ENCODE data around the gene DNAJC2. TPM values are rescaled to one million over a fixed set of nuclear protein-coding genes. Genes with fewer than 3 reads are reported as not detected.

DNAJC2 gene
- total and polyA plus RNA-seq, 2 donors from 2014 or later: 14.4 to 20.9 TPM

DNA sequence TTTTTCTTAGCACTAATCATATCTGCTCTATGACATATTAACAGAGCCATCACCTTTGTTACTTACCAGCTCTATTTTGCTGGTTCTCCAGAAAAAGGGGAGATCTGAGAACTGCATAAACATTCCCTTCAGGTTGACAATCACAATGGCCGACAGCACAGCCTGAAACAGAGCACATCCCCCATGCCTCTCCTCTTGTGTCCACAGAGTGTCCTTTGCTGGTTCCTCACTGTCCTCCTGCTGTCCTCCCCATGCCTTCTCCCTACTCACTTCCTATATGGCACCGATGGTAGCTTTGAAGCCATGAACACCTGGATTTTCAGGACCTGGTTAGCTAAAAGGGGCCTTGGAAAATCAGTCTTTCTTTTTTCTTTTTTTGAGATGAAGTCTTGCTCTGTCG lies 44.7 kb upstream of the DNAJC2 start:
- no peaks in the 10 kb centered on the region for H3K27me3 ChIP-seq (ENCODE audit: control insufficient read depth, insufficient read depth, low read length)
- intact Hi-C loops (cut with DNase I): no loop called here
- H3K27ac ChIP-seq (ENCODE audit: low read depth in 2 of 2, low read length in 2 of 2): no peak overlapping the region
- H3K4me3 ChIP-seq (ENCODE audit: low read length in 3 of 3): no peak overlapping the region
- TF ChIP-seq, protein P1, sequence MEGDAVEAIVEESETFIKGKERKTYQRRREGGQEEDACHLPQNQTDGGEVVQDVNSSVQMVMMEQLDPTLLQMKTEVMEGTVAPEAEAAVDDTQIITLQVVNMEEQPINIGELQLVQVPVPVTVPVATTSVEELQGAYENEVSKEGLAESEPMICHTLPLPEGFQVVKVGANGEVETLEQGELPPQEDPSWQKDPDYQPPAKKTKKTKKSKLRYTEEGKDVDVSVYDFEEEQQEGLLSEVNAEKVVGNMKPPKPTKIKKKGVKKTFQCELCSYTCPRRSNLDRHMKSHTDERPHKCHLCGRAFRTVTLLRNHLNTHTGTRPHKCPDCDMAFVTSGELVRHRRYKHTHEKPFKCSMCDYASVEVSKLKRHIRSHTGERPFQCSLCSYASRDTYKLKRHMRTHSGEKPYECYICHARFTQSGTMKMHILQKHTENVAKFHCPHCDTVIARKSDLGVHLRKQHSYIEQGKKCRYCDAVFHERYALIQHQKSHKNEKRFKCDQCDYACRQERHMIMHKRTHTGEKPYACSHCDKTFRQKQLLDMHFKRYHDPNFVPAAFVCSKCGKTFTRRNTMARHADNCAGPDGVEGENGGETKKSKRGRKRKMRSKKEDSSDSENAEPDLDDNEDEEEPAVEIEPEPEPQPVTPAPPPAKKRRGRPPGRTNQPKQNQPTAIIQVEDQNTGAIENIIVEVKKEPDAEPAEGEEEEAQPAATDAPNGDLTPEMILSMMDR (IDR thresholded peaks at IDR 0.05; ENCODE audit: borderline replicate concordance, extremely low read depth, insufficient read depth): no peak
- FAIRE-seq (no peak), DNase-seq (no peak)
- no peak overlapping the region for H3K9ac ChIP-seq (ENCODE audit: low read length in 3 of 3)
- no peaks in the 10 kb centered on the region for H3K9me3 ChIP-seq (ENCODE audit: control insufficient read depth in 2 of 3, insufficient read depth in 1 of 3, low read length in 3 of 3)
- no peaks in the 10 kb centered on the region for H3K4me1 ChIP-seq (ENCODE audit: control insufficient read depth in 2 of 3, insufficient read depth in 2 of 3, low read depth in 1 of 3, low read length in 3 of 3)
- no peaks in the 10 kb centered on the region for H3K36me3 ChIP-seq (ENCODE audit: control insufficient read depth in 2 of 3, insufficient read depth in 3 of 3, low read length in 3 of 3)

DNA sequence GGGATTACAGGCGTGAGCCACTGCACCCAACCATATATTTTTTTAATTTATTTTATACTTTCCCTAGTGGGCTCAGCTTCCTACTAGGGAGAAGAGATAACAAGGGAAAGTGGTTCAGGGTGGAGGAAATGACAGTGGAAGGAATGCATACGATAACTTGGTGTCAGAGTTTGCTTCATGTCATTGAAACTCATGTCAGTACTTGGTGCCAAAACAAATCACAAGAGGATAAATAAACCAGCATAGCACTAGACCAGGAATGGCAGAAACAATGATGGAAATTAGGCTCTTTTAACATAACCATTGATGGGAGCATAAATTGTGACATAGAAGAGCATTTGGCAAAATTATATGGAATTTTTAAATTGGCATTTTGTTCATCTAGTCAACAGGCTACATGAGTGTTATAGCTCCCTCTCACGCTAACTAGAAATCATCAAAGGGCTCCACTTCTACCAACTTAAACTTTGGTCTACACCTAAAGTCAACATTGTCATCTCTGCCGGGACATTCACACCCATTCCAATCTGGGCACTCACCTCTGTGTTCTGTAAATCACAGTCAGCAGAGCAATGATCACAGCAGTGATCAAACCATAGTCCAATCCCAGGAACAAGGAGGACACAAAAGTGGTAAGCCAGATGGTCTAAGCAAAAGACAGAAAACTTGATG lies 44.0 kb upstream of the DNAJC2 start:
- TF ChIP-seq, protein P1 (IDR thresholded peaks at IDR 0.05; ENCODE audit: borderline replicate concordance, extremely low read depth, insufficient read depth): no peak
- H3K36me3 ChIP-seq (ENCODE audit: control insufficient read depth in 2 of 3, insufficient read depth in 3 of 3, low read length in 3 of 3): no peaks in the 10 kb centered on the region
- H3K27me3 ChIP-seq (ENCODE audit: control insufficient read depth, insufficient read depth, low read length): no peaks in the 10 kb centered on the region
- no peak for FAIRE-seq
- no peak for DNase-seq
- intact Hi-C loops (cut with DNase I): no loop called here
- H3K9me3 ChIP-seq (ENCODE audit: control insufficient read depth in 2 of 3, insufficient read depth in 1 of 3, low read length in 3 of 3): no peaks in the 10 kb centered on the region
- no peaks in the 10 kb centered on the region for H3K4me1 ChIP-seq (ENCODE audit: control insufficient read depth in 2 of 3, insufficient read depth in 2 of 3, low read depth in 1 of 3, low read length in 3 of 3)
- H3K27ac ChIP-seq (ENCODE audit: low read depth in 2 of 2, low read length in 2 of 2): no peak overlapping the region
- H3K9ac ChIP-seq (ENCODE audit: low read length in 3 of 3): no peak overlapping the region
- H3K4me3 ChIP-seq (ENCODE audit: low read length in 3 of 3): no peak overlapping the region

DNA sequence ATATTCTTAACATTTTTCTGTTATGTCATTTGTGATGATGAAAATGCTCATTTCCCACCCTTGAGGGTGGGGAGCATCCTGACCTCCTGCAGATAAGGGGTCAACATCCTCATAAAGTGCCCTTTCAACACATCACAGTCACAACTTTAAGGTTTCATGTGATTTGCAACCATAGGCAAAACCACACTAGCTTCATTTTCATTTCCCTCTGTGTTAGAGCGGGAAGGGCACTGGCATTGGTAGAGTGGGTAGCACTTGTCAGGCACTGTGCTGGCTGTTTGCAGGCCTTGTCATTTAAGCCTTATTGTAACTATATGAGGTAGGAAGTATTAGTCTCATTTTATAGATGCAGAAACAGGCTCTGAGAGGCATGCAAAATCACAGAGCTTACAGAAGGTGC lies 42.7 kb upstream of the DNAJC2 start:
- H3K4me1 ChIP-seq (ENCODE audit: control insufficient read depth in 2 of 3, insufficient read depth in 2 of 3, low read depth in 1 of 3, low read length in 3 of 3): no peaks in the 10 kb centered on the region
- no peak overlapping the region for H3K9ac ChIP-seq (ENCODE audit: low read length in 3 of 3)
- H3K27ac ChIP-seq (ENCODE audit: low read depth in 2 of 2, low read length in 2 of 2): no peak overlapping the region
- no peaks in the 10 kb centered on the region for H3K9me3 ChIP-seq (ENCODE audit: control insufficient read depth in 2 of 3, insufficient read depth in 1 of 3, low read length in 3 of 3)
- intact Hi-C loops (cut with DNase I): no loop called here
- DNase-seq (no peak), FAIRE-seq (no peak)
- no peaks in the 10 kb centered on the region for H3K36me3 ChIP-seq (ENCODE audit: control insufficient read depth in 2 of 3, insufficient read depth in 3 of 3, low read length in 3 of 3)
- H3K27me3 ChIP-seq (ENCODE audit: control insufficient read depth, insufficient read depth, low read length): no peaks in the 10 kb centered on the region
- TF ChIP-seq, protein P1 (IDR thresholded peaks at IDR 0.05; ENCODE audit: borderline replicate concordance, extremely low read depth, insufficient read depth): no peak
- H3K4me3 ChIP-seq (ENCODE audit: low read length in 3 of 3): no peak overlapping the region

DNA sequence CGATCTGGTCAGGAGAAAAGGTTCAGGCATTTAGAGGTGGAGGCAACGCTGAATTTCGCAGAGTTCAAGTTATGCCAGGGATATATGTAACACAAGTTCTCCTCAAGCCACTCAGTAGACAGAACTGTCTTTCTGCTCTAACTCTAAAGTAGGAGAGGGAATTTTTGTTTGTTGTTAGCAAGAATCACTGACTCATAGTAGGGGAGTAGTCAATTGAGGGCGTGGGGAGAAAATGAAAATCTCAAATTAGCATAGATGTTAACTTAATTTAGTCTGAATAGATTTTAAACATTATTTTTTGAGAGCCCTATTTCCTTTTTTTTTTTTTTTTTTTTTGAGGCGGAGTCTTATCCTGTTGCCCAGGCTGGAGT lies 37.5 kb upstream of the DNAJC2 start:
- TF ChIP-seq, protein P1 (IDR thresholded peaks at IDR 0.05; ENCODE audit: borderline replicate concordance, extremely low read depth, insufficient read depth): no peak
- no peaks in the 10 kb centered on the region for H3K9me3 ChIP-seq (ENCODE audit: control insufficient read depth in 2 of 3, insufficient read depth in 1 of 3, low read length in 3 of 3)
- no peak for FAIRE-seq

More for the DNA sequence above, 37.5 kb upstream of the DNAJC2 start:
- Histone ChIP-seq H3K27me3 (ENCODE audit: control insufficient read depth, insufficient read depth, low read length) (no peaks in the 10 kb centered on the region), H3K4me3 (ENCODE audit: low read length in 3 of 3) (no peak overlapping the region), H3K27ac (ENCODE audit: low read depth in 2 of 2, low read length in 2 of 2) (no peak overlapping the region), H3K36me3 (ENCODE audit: control insufficient read depth in 2 of 3, insufficient read depth in 3 of 3, low read length in 3 of 3) (no peaks in the 10 kb centered on the region), H3K4me1 (ENCODE audit: control insufficient read depth in 2 of 3, insufficient read depth in 2 of 3, low read depth in 1 of 3, low read length in 3 of 3) (no peaks in the 10 kb centered on the region), H3K9ac (ENCODE audit: low read length in 3 of 3) (no peak overlapping the region)
- intact Hi-C loops (cut with DNase I): no loop called here
- DNase-seq: no peak
